ENCODE results near the gene SERPINA7. TPM values are rescaled to one million over a fixed set of nuclear protein-coding genes. Genes with fewer than 3 reads are reported as not detected.
A peak's percentile ranks its signal among the peaks of the same experiment; 100 is the strongest.

SERPINA7 gene, protein sequence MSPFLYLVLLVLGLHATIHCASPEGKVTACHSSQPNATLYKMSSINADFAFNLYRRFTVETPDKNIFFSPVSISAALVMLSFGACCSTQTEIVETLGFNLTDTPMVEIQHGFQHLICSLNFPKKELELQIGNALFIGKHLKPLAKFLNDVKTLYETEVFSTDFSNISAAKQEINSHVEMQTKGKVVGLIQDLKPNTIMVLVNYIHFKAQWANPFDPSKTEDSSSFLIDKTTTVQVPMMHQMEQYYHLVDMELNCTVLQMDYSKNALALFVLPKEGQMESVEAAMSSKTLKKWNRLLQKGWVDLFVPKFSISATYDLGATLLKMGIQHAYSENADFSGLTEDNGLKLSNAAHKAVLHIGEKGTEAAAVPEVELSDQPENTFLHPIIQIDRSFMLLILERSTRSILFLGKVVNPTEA
- not detected in 2 replicates for total RNA-seq (ENCODE audit: low replicate concordance)

DNA sequence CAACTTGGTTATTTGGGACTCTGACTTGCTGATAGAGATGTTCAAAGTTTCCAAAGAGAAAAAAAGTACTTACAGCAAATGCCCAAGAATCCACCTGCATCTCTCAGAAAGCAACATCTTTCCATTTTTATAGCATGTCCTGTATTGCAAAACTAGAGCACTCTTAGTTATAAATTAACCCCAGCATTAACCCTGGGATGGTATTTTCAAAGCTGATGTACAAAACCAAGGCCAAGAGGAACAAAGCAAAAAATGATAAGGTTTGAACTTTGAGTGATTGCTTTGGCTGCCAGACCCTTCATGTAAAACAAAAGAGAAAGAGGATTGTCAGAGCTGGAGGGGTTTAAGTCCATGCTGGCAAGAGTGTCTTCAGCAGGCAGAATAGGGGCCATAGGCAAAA lies at the start of gene SERPINA7:
Gene SERPINA7, minus strand, starts transcription at position 103 of the 400 bp plus-strand sequence. CDS start 1,669 bp downstream, outside the sequence.
- no peak within 1 kb of the TSS for H3K4me3 ChIP-seq (ENCODE audit: low read depth, low read length)
- DNase-seq (ENCODE audit: low read depth), result no peak
- TF ChIP-seq CTCF (IDR thresholded peaks at IDR 0.05; ENCODE audit: insufficient read depth, low read length), result no peak

- no peak overlapping the region for H3K4me3 ChIP-seq (ENCODE audit: low read depth, low read length)
- TF ChIP-seq CTCF (IDR thresholded peaks at IDR 0.05; ENCODE audit: insufficient read depth, low read length), result no peak
- DNase-seq (ENCODE audit: low read depth), result no peak
These were observed 30.5 kb upstream of the SERPINA7 start for GRCh38 chrX:106069048-106069447.

- H3K4me3 ChIP-seq (ENCODE audit: low read depth, low read length), result no peak overlapping the region
- DNase-seq (ENCODE audit: low read depth), result no peak
- no peak for TF ChIP-seq CTCF (IDR thresholded peaks at IDR 0.05; ENCODE audit: insufficient read depth, low read length)
These were observed 11.5 kb upstream of the SERPINA7 start for GRCh38 chrX:106050054-106050453.

DNA sequence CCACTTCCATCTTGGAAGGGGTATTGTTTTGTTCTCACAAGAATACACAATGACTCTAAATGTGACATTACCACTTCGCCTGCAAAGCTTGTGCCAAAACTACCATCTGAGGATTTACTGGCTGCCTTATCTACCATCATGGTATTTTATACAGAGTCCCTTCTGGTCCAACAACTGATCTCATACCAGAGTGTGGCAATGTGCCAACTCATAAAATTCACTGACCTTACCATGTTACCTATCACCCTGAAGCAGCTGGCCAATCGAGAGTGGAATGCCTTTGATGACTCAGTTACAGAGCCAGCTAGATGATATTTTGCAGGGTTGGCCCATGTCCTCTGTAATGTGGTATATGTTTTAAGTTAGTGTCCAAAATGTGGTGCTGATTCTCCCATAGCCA lies 3.8 kb upstream of the SERPINA7 start:
- no peak for DNase-seq (ENCODE audit: low read depth)
- no peak for TF ChIP-seq CTCF (IDR thresholded peaks at IDR 0.05; ENCODE audit: insufficient read depth, low read length)
- no peak overlapping the region for H3K4me3 ChIP-seq (ENCODE audit: low read depth, low read length)

DNA sequence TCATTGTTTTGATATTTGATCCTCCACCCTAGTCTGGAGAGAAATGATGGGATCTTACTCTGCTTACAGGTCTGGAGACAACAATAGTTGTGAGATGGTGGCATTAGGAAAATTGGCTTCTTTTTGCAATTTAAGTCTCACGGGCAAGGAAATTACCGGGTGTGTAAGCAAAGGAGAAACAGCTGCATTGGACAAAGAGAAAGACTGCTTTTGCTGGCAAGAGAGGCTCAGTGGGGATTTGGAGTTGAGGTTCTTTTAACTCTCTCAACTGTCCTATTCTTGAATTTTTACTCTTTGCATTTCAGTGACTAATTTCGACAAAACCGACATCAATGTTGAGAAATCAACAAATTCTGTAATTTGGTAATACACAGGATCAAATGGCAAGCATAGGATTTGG lies 2.3 kb upstream of the SERPINA7 start:
- no peak for TF ChIP-seq CTCF (IDR thresholded peaks at IDR 0.05; ENCODE audit: insufficient read depth, low read length)
- no peak overlapping the region for H3K4me3 ChIP-seq (ENCODE audit: low read depth, low read length)
- DNase-seq (ENCODE audit: low read depth), result no peak

DNA sequence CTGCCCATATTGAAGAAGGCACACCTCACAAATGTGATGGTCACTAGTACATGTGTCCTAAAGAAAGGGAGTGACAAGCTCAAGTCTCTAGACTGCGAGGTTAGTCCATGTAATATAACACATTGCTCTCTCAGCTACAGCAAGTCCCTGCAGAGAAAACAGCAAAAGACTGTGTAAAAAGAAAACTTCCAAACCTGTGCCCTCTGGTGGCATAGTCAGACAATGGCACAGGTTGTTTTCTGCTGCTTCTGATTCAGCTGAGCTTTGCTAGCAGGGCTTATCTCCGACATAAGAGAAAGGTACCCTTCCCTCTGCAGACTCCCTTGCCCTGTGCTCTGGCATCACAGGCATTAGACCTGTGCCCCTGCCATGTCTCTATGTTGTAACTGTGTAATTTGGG lies 1.4 kb upstream of the SERPINA7 start:
- H3K4me3 ChIP-seq (ENCODE audit: low read depth, low read length), result no peak overlapping the region
- TF ChIP-seq CTCF (IDR thresholded peaks at IDR 0.05; ENCODE audit: insufficient read depth, low read length), result peak; percentile 25
- DNase-seq (ENCODE audit: low read depth), result no peak
